Measurements from ENCODE around the gene MCF2L.

DNA sequence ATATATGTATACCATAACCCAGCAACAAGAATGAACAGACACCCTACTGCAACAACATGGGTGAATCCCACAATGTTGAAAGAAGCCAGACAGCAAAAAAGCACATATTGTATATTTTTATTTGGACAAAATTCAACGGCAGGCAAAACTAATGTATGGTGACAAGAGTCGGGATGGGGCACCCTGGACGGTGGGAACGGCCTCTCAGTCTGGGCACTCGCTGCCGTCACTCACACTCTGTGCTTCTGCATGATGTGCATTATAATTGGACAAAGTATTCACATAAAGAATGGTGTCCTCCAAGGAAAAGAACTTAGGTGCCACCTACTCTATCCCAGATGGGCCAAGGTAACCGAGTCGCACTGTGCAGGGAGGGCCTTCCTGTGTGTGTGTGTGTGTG lies 71.0 kb downstream of the MCF2L start:
- TF ChIP-seq CTCF (IDR thresholded peaks at IDR 0.05) = no peak
- TF ChIP-seq POLR2A (IDR thresholded peaks at IDR 0.05) = no peak
